Activated naive CD4-positive, alpha-beta T cell treated with Interleukin-2 at 50 U/mL for 16 hours (primary cell): ENCODE measurements around the gene FAM151A.

ENCODE experiments used
- DNase-seq: peaks from one replicate; pipeline ENCODE4 v3.0.0-alpha.2; 2020

FAM151A gene

GRCh38 chr1:54623216-54624007, at the start of gene FAM151A:
TSS of gene FAM151A (minus strand) at chr1:54623525. CDS start at chr1:54623395, 130 bp downstream.
- DNase-seq, result no peak

- DNase-seq, result peak; percentile 73
These were observed 48.8 kb upstream of the FAM151A start for GRCh38 chr1:54671985-54672608.

- no peak for DNase-seq
These were observed 45.2 kb upstream of the FAM151A start for GRCh38 chr1:54668567-54668966.

GRCh38 chr1:54667797-54668196, 44.5 kb upstream of the FAM151A start:
- no peak for DNase-seq

- DNase-seq, result no peak
These were observed 43.0 kb upstream of the FAM151A start for GRCh38 chr1:54666333-54666732.

- no peak for DNase-seq
These were observed 42.5 kb upstream of the FAM151A start for GRCh38 chr1:54665852-54666251.

- no peak for DNase-seq
These were observed 41.0 kb upstream of the FAM151A start for GRCh38 chr1:54664364-54664763.

GRCh38 chr1:54663725-54664124, 40.4 kb upstream of the FAM151A start:
- DNase-seq, result no peak

GRCh38 chr1:54658164-54658913, 35.0 kb upstream of the FAM151A start:
- no peak for DNase-seq

- no peak for DNase-seq
These were observed 29.7 kb upstream of the FAM151A start for GRCh38 chr1:54653036-54653435.

- DNase-seq, result no peak
These were observed 28.8 kb upstream of the FAM151A start for GRCh38 chr1:54652168-54652567.

GRCh38 chr1:54651608-54652007, 28.3 kb upstream of the FAM151A start:
- DNase-seq, result no peak

GRCh38 chr1:54650417-54650816, 27.1 kb upstream of the FAM151A start:
- DNase-seq, result no peak

GRCh38 chr1:54649921-54650320, 26.6 kb upstream of the FAM151A start:
- DNase-seq, result no peak

- DNase-seq, result no peak
These were observed 26.0 kb upstream of the FAM151A start for GRCh38 chr1:54649130-54649898.

- DNase-seq, result no peak
These were observed 22.7 kb upstream of the FAM151A start for GRCh38 chr1:54645806-54646676.

GRCh38 chr1:54643736-54644135, 20.4 kb upstream of the FAM151A start:
- DNase-seq, result no peak

GRCh38 chr1:54640863-54641836, 17.8 kb upstream of the FAM151A start, which contains the start of gene MROH7:
TSS of gene MROH7 (plus strand) at chr1:54641786. CDS start at chr1:54652927, 11,141 bp downstream.
- DNase-seq, result no peak

GRCh38 chr1:54640361-54640760, 17.0 kb upstream of the FAM151A start:
- DNase-seq, result no peak
